IPS DF 6.9 (cell line): ENCODE results near the gene KAT2B.

ENCODE experiments used
- DNase-seq: peaks from one replicate; pipeline ENCODE4 v3.0.0-alpha.2; 2013; ENCODE audit warnings: low read depth, low spot score
- H3K27ac ChIP-seq: one replicate; pipeline ENCODE4 v1.5.1; 2013; ENCODE audit warnings: low read length, control low read depth
- H3K27me3 ChIP-seq: 2 replicates; pipeline ENCODE4 v1.6.1; 2013; ENCODE audit warnings: mild to moderate bottlenecking, low read length; ENCODE audit not compliant: control insufficient read depth, insufficient read depth
- H3K36me3 ChIP-seq: 2 replicates; pipeline ENCODE4 v1.6.1; 2013; ENCODE audit warnings: low read length; ENCODE audit not compliant: control insufficient read depth, insufficient read depth
- H3K4me1 ChIP-seq: 2 replicates; pipeline ENCODE4 v1.6.1; 2013; ENCODE audit warnings: low read length; ENCODE audit not compliant: control insufficient read depth, insufficient read depth
- H3K4me3 ChIP-seq: 2 replicates; pipeline ENCODE4 v1.5.1; 2013; ENCODE audit warnings: mild to moderate bottlenecking, low read length
- H3K9me3 ChIP-seq: 2 replicates; pipeline ENCODE4 v1.6.1; 2013; ENCODE audit warnings: low read length, inconsistent platforms; ENCODE audit not compliant: control insufficient read depth, insufficient read depth
- WGBS: extraction: QIAGEN DNeasy Blood & Tissue Kit; methylation state at CpG from one replicate; pipeline ENCODE4 v1.1.7; 2013; ENCODE audit warnings: mixed read lengths, missing lambda C conversion rate; ENCODE audit not compliant: insufficient read length, insufficient coverage; 5-methylcytosine and 5-hydroxymethylcytosine counted together

The KAT2B gene

DNA sequence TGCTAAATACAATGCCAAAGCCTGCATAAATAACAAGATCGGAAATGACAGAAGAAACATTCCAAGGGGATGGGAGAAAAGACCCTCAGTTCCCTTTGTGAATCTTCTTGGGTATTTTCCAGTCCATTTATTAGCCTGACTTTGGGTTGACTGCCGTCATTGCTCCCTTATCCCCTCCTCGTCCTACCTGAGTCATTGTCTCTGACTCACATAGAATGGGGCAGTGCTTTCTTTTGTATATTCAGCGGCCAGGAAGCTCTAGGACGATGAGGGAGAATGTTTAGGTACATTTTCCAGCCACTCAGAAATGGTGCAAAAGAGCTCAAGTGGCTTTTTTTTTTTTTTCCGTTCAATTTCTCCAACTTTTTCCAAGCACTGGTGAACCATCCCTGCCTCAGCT is 71.6 kb downstream of the KAT2B start:
- Histone ChIP-seq H3K27ac (no peak overlapping the region), H3K36me3 (no peaks in the 10 kb centered on the region), H3K4me1 (no peaks in the 10 kb centered on the region), H3K4me3 (no peak overlapping the region), H3K27me3 (no peaks in the 10 kb centered on the region), H3K9me3 (no peaks in the 10 kb centered on the region)
- no CpG with 5 or more reads among the region's 6 CpGs for WGBS
- DNase-seq, result no peak

DNA sequence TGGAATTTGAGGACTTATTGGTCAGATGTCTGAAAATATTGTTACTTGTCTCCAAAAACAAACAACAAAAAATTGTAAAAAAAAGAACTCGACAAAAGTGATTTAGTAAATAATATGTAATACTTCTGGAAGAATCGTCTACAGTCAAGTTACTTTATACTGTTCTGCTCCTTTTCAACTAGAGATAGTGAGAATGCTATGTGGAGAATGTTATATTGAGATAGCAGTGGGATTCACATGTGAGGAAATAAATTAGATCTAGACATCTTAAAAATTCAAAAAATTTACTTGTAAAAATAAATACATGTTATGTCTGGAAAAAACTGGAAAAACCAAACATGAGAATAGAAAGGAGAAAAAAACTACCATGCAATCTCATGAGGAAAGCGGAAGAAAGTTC is 80.8 kb downstream of the KAT2B start:
- DNase-seq, result no peak
- H3K27ac ChIP-seq, result no peak overlapping the region
- no peaks in the 10 kb centered on the region for H3K9me3 ChIP-seq
- no peaks in the 10 kb centered on the region for H3K27me3 ChIP-seq
- H3K4me1 ChIP-seq, result no peaks in the 10 kb centered on the region
- H3K36me3 ChIP-seq, result no peaks in the 10 kb centered on the region
- WGBS, result no CpG with 5 or more reads among the region's 3 CpGs
- no peak overlapping the region for H3K4me3 ChIP-seq

- no peak for DNase-seq
- WGBS, result no CpG with 5 or more reads among the region's 2 CpGs
- Histone ChIP-seq H3K27me3 (no peaks in the 10 kb centered on the region), H3K4me1 (no peaks in the 10 kb centered on the region), H3K27ac (no peak overlapping the region), H3K9me3 (no peaks in the 10 kb centered on the region), H3K4me3 (no peak overlapping the region), H3K36me3 (no peaks in the 10 kb centered on the region)
These were observed 82.9 kb downstream of the KAT2B start for GRCh38 chr3:20123131-20123652.

GRCh38 chr3:20125289-20125688 is 85.0 kb downstream of the KAT2B start:
- no peaks in the 10 kb centered on the region for H3K36me3 ChIP-seq
- no peak overlapping the region for H3K4me3 ChIP-seq
- no peaks in the 10 kb centered on the region for H3K4me1 ChIP-seq
- H3K27ac ChIP-seq, result no peak overlapping the region
- no peaks in the 10 kb centered on the region for H3K27me3 ChIP-seq
- DNase-seq, result no peak
- no CpG with 5 or more reads among the region's 4 CpGs for WGBS
- H3K9me3 ChIP-seq, result no peaks in the 10 kb centered on the region

DNA sequence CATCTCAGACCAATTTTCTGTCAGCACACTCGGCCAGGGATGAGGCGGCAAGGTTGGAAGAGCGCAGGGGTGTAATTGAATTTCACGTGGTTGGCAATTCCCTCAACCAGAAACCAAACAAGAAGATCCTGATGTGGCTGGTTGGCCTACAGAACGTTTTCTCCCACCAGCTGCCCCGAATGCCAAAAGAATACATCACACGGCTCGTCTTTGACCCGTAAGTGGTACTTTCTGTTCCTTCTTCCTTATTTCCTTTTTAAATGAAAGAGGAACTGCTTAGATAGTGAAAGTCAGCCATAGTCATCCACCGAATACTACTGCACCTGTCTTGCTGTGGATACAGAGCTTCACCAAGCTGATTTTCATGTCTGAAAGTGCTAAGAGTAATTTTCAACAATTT is 85.7 kb downstream of the KAT2B start:
- Histone ChIP-seq H3K27ac (no peak overlapping the region), H3K9me3 (no peaks in the 10 kb centered on the region), H3K27me3 (no peaks in the 10 kb centered on the region), H3K4me3 (no peak overlapping the region), H3K4me1 (no peaks in the 10 kb centered on the region), H3K36me3 (no peaks in the 10 kb centered on the region)
- no peak for DNase-seq
- WGBS, result no CpG with 5 or more reads among the region's 10 CpGs

DNA sequence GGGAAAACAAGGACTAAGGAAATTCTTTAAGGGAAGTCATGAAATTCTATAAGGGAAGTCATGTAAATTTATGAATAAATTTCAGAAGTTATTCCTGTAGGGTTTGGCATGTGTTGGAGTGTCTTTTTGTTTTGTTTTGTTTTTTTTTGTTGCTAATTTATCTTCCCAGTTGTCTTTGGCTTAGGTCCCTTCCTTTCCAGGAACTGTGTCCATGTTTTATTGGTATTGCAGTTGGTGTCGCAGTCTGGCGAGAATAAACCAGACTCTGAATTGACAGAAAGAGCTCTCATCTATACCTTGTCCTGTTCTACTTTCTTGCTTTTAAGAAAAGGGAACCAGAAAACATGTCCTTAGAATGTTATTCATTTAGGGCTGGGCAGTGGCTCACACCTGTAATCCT is 88.1 kb downstream of the KAT2B start:
- WGBS, result no CpG with 5 or more reads among the region's 2 CpGs
- H3K27ac ChIP-seq, result no peak overlapping the region
- no peaks in the 10 kb centered on the region for H3K4me1 ChIP-seq
- no peaks in the 10 kb centered on the region for H3K9me3 ChIP-seq
- no peaks in the 10 kb centered on the region for H3K36me3 ChIP-seq
- H3K4me3 ChIP-seq, result no peak overlapping the region
- no peaks in the 10 kb centered on the region for H3K27me3 ChIP-seq
- no peak for DNase-seq

GRCh38 chr3:20130106-20130505 is 89.9 kb downstream of the KAT2B start:
- H3K36me3 ChIP-seq, result no peaks in the 10 kb centered on the region
- no peak overlapping the region for H3K27ac ChIP-seq
- no peaks in the 10 kb centered on the region for H3K4me1 ChIP-seq
- WGBS, result no CpG with 5 or more reads among the region's 7 CpGs
- H3K9me3 ChIP-seq, result no peaks in the 10 kb centered on the region
- no peak overlapping the region for H3K4me3 ChIP-seq
- DNase-seq, result no peak
- H3K27me3 ChIP-seq, result no peaks in the 10 kb centered on the region

GRCh38 chr3:20136231-20136630 is 96.0 kb downstream of the KAT2B start:
- Histone ChIP-seq H3K27me3 (no peaks in the 10 kb centered on the region), H3K27ac (no peak overlapping the region), H3K4me3 (no peak overlapping the region), H3K36me3 (no peaks in the 10 kb centered on the region), H3K9me3 (no peaks in the 10 kb centered on the region), H3K4me1 (no peaks in the 10 kb centered on the region)
- WGBS, result no CpG with 5 or more reads among the region's 1 CpG
- DNase-seq, result no peak

GRCh38 chr3:20137647-20138046 is 97.4 kb downstream of the KAT2B start:
- no peak overlapping the region for H3K4me3 ChIP-seq
- no CpG with 5 or more reads among the region's 4 CpGs for WGBS
- H3K27ac ChIP-seq, result no peak overlapping the region
- no peaks in the 10 kb centered on the region for H3K9me3 ChIP-seq
- no peaks in the 10 kb centered on the region for H3K36me3 ChIP-seq
- H3K4me1 ChIP-seq, result no peaks in the 10 kb centered on the region
- no peaks in the 10 kb centered on the region for H3K27me3 ChIP-seq
- DNase-seq, result no peak

DNA sequence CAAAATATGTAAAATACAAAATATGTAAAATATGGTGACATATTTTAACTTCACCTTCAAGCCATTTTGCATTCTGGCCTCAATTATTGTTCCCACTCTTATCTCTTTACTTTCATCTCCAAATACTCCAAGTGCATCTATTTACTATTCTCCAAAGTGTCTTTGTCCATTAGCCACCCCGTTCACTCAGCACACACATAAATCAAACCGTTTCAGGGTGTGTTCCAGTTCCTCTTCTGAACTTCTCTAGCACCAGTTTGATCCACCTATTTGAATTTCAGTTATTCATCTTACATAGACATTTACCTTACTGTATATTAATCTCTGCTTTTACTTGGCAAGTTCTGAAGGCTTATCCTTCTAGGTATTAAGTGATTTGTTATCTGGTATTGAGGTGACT is 100.6 kb downstream of the KAT2B start:
- WGBS, result no CpG with 5 or more reads among the region's 2 CpGs
- H3K4me3 ChIP-seq, result no peak overlapping the region
- H3K4me1 ChIP-seq, result no peaks in the 10 kb centered on the region
- H3K36me3 ChIP-seq, result no peaks in the 10 kb centered on the region
- H3K27me3 ChIP-seq, result no peaks in the 10 kb centered on the region
- H3K9me3 ChIP-seq, result no peaks in the 10 kb centered on the region
- H3K27ac ChIP-seq, result no peak overlapping the region
- DNase-seq, result no peak

GRCh38 chr3:20141316-20141715 is 101.1 kb downstream of the KAT2B start:
- Histone ChIP-seq H3K27me3 (no peaks in the 10 kb centered on the region), H3K36me3 (no peaks in the 10 kb centered on the region), H3K4me3 (no peak overlapping the region), H3K27ac (no peak overlapping the region), H3K9me3 (no peaks in the 10 kb centered on the region), H3K4me1 (no peaks in the 10 kb centered on the region)
- whole genome bisulfite sequencing, result no CpG with 5 or more reads among the region's 2 CpGs
- DNase-seq, result no peak
